ENCODE data around the gene PIGU.

DNA sequence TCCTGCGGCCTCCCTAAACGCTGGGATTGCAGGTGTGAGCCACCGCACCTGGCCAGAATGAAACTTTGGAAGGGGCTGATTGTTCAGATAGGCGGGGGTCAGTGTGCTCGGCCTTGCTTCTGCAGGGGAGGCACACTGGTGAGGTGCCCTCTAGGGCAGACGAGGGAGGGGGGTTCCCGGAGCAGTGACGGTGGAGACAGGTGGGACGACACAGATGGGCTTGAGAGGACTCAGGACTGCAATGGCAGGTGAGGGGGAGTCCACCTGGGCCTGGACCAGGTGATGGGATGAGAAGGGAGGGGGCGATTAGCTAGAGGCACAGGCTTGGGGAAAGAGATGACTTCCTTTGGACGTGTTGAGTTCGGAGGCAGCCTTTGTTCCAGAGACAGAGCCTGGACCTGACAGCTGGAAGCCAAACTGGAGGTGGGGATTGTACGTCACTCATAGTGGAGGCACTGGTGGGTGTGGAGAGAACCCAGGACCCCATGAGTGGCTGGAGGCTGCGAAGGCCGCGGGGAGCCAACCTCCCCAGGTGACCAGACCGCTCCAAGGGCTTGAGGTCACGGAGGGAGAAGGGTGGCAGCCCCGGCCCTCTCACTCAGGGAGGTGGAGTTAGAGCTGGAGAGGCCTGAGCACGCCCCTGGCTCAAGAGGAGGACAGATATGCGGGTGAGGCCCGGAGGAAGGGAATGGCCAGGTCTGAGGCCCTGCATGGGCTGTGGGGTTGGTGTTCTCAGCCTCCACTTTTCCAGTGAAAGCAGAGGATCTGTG is 128.9 kb downstream of the PIGU start:
- TF ChIP-seq, protein P1, sequence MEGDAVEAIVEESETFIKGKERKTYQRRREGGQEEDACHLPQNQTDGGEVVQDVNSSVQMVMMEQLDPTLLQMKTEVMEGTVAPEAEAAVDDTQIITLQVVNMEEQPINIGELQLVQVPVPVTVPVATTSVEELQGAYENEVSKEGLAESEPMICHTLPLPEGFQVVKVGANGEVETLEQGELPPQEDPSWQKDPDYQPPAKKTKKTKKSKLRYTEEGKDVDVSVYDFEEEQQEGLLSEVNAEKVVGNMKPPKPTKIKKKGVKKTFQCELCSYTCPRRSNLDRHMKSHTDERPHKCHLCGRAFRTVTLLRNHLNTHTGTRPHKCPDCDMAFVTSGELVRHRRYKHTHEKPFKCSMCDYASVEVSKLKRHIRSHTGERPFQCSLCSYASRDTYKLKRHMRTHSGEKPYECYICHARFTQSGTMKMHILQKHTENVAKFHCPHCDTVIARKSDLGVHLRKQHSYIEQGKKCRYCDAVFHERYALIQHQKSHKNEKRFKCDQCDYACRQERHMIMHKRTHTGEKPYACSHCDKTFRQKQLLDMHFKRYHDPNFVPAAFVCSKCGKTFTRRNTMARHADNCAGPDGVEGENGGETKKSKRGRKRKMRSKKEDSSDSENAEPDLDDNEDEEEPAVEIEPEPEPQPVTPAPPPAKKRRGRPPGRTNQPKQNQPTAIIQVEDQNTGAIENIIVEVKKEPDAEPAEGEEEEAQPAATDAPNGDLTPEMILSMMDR (IDR thresholded peaks at IDR 0.05; ENCODE audit: poor library complexity, severe bottlenecking), result no peak
- no peak for TF ChIP-seq EZH2 (IDR thresholded peaks at IDR 0.05; ENCODE audit: borderline replicate concordance, insufficient read depth, low read length, poor library complexity, severe bottlenecking)
- TF ChIP-seq SMC3 (conservative IDR thresholded peaks at IDR 0.05; ENCODE audit: poor library complexity), result no peak
- TF ChIP-seq POLR2AphosphoS5 (IDR thresholded peaks at IDR 0.05), result no peak
- no peak for TF ChIP-seq EP300 (conservative IDR thresholded peaks at IDR 0.05; ENCODE audit: poor library complexity, severe bottlenecking)
- no peak for TF ChIP-seq TAF1 (IDR thresholded peaks at IDR 0.05; ENCODE audit: low read depth)
- TF ChIP-seq RAD21 (conservative IDR thresholded peaks at IDR 0.05), result no peak
- no peak for TF ChIP-seq MXI1 (conservative IDR thresholded peaks at IDR 0.05; ENCODE audit: poor library complexity, severe bottlenecking)
